Fibroblast of pulmonary artery (primary cell): Measurements from ENCODE around the gene IL1RL1.
"Not testable (repeated sequence)": the region's sequence is repeated elsewhere in the genome, so short reads cannot be mapped to it uniquely, and the experiment has no call there.

ENCODE experiments used
- DNase-seq: peaks from one replicate; pipeline ENCODE4 v3.0.0-alpha.2; 2010; ENCODE audit warnings: low read depth
- H3K4me3 ChIP-seq: replicated peaks from 2 replicates; pipeline ENCODE4 v1.5.1; 2011; ENCODE audit warnings: low read depth, mild to moderate bottlenecking, control low read depth, low read length, moderate library complexity
- TF ChIP-seq, protein P1 (sequence below): IDR thresholded peaks from 2 replicates; pipeline ENCODE4 v1.5.1; 2011; ENCODE audit warnings: mild to moderate bottlenecking, control low read depth, low read length, inconsistent platforms; ENCODE audit errors: missing control alignments

Gene IL1RL1

DNA sequence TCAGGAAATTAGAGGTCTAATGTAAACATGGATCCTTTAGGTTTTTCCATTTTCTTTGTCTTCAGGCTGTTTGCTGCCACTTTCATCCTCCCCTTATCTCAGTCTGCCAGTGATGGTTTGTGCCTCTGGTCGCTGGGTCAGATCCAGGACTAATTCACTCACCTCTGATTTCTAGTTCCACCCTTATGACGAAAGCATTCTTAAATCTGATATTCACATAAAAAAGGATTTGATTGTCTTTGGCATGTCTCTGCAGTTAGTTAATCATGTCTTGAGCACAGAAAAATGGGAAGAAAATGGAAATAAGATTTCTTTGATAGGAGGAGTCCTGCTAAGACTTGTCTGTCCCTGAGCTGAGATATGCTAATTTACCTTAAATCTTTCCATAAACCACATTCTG lies 4.6 kb downstream of the IL1RL1 start:
- TF ChIP-seq, protein P1, sequence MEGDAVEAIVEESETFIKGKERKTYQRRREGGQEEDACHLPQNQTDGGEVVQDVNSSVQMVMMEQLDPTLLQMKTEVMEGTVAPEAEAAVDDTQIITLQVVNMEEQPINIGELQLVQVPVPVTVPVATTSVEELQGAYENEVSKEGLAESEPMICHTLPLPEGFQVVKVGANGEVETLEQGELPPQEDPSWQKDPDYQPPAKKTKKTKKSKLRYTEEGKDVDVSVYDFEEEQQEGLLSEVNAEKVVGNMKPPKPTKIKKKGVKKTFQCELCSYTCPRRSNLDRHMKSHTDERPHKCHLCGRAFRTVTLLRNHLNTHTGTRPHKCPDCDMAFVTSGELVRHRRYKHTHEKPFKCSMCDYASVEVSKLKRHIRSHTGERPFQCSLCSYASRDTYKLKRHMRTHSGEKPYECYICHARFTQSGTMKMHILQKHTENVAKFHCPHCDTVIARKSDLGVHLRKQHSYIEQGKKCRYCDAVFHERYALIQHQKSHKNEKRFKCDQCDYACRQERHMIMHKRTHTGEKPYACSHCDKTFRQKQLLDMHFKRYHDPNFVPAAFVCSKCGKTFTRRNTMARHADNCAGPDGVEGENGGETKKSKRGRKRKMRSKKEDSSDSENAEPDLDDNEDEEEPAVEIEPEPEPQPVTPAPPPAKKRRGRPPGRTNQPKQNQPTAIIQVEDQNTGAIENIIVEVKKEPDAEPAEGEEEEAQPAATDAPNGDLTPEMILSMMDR, result no peak
- no peak overlapping the region for H3K4me3 ChIP-seq
- no peak for DNase-seq

DNA sequence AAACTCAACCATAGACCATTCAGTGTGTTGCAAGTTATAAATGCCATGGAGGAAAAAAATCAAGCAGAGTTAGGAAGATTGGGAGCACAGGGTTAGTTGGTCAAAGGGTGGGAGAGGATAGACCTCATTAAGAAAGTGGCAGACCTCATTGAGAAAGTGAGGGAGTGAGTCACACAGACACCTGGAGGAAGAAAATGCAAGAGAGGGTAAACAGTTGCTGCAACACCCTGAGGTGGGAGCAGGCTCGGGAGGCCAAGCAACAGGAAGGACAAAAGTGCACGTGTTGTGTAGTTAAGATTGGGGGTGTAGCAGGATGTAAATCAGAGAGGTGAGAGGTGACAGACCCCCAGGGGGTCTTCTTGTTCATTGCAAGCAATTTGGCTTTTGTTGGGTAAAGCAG lies 6.4 kb downstream of the IL1RL1 start:
- TF ChIP-seq, protein P1, result no peak
- no peak overlapping the region for H3K4me3 ChIP-seq
- DNase-seq, result no peak

DNA sequence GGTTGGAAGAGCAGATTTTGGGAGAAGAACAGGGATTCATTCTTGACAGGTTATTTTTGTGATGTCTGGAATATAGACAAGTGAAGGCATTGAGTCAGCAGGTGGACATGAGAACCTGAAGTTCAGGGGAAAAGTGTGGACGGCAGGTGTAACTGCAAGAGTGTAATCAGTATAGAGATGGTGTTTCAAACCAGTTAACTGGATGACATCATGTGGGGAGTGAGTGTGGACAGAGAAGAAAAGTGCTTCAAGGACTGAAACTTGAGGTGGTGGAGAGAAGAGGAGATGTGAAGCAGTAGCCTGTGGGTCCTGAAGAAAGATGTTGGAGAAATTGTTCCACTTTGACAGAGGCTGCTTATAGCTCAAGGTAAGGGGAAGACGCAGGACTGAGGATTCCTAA lies 7.1 kb downstream of the IL1RL1 start:
- no peak overlapping the region for H3K4me3 ChIP-seq
- TF ChIP-seq, protein P1, result no peak
- DNase-seq, result no peak

DNA sequence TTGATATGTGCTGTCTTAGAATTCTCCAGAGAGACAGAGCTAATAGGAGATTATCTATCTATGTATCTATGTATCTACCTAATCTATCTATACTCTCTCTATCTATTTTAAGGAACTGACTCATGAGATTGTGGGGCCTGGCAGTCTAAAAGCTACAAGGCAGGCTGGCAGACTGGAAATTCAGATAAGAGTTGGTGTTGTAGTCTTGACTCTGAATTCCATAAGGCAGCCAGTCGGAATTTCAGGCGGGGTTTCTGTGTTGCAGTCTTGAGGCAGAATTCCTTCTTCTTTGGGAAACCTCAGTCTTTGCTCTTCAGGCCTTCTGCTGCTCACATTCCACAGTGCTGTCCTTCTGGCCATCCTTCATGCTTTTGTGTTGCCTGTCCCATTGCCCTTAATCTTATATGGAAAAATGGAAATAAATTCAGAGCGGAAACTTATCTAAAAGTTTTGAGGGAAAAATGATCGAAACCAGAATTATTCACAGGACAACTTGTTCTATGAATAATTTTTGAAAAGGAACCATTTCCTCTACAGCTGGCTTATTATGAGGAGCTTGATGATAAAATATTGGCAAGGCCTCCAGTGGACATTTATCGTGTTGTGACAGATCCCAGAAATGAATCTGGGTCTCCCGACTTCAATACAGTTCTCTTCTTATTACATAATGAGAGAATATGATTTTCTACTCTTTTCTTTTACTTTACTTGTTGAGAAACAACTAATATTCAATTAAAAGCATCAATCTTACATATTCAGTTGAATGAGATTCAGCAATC lies 10.8 kb downstream of the IL1RL1 start:
- no peak overlapping the region for H3K4me3 ChIP-seq
- TF ChIP-seq, protein P1, result no peak
- DNase-seq, result peak; percentile 60

DNA sequence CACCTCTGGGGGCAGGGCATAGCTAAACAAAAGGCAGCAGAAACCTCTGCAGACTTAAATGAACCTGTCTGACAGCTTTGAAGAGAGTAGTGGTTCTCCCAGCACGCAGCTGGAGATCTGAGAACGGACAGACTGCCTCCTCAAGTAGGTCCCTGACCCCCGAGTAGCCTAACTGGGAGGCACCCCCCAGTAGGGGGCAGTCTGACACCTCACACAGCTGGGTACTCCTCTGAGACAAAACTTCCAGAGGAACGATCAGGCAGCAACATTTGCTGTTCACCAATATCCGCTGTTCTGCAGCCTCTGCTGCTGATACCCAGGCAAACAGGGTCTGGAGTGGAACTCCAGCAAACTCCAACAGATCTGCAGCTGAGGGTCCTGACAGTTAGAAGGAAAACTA lies 13.6 kb downstream of the IL1RL1 start:
- not testable (repeated sequence) for H3K4me3 ChIP-seq, DNase-seq

DNA sequence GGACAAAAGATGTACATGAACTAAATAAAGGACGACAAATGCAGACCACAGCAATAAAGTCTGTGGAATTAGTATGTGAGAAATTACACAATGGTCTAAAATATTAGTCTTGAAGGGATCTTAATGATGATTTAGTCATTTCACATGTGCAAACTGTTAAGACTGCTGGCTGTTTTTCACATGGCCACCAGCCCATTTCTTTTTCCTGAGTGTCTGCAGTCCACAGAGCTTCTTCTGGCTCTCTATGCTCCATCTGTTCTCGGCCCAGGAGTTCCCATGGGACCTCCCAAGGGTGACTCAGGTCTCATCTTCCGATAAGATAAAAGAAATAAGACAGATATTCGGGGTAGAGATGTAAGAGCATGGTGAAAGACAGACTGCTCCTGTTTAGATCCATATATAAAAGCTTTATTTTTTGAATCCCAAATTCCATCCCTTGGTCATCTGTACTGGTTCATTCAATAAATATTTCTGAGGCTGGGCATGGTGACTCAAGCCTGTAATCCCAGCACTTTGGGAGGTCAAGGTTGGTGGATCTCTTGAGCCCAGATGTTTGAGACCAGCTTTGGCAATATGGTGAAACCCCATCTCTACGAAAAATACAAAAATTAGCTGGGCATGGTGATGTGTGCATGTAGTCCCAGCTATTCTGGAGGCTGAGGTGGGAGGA lies 20.1 kb downstream of the IL1RL1 start:
- H3K4me3 ChIP-seq, result no peak overlapping the region
- TF ChIP-seq, protein P1, result no peak
- no peak for DNase-seq

DNA sequence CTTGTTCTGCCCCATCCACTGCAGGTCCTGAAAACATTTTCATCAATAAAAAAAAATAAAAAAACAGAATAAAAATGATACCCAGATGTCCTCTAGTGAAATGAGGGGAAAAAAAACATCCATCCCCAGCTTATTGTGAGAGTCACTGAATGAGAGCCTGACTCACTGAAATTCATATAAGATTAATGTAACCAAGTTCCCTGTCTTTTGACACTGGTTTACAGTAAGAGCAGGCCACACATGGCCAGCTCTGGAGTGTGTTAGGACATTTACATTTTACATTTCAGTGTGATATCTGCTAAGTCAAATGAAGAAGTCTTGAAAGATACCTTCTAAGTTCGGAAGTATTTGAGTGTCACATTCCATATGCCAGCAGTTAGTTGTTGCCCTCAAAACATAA lies 23.1 kb downstream of the IL1RL1 start:
- DNase-seq, result no peak
- TF ChIP-seq, protein P1, result no peak
- H3K4me3 ChIP-seq, result no peak overlapping the region
